HepG2 (cell line): ENCODE measurements around the gene JAGN1. TPM values are rescaled to one million over a fixed set of nuclear protein-coding genes. Genes with fewer than 3 reads are reported as not detected.

Experiments
- ATAC-seq: fragments of 200-7000 bp; cut with Tn5 transposase; 3 replicates; pipeline ENCODE4 v1.9.1; 2020; ENCODE audit warnings: mild to moderate bottlenecking, moderate library complexity
- BruUV-seq: library from RNA; stranded (reverse); fragments of 400-500 nt; replicated peaks from 2 replicates; lab custom pipeline; 2021; lab: Mats Ljungman, UMichigan
- CTCF ChIA-PET: fragments of 300-600 bp; formaldehyde crosslinking; extraction: SDS; loops from one replicate; lab custom pipeline; 2021; ENCODE audit warnings: low total read pairs, inconsistent platforms, low intra/inter-chr PET ratio; lab: Yijun Ruan, JAX
- POLR2A ChIA-PET: fragments of 350-600 bp; sonication (Branson Sonifier 250); formaldehyde crosslinking; loops from one replicate; lab custom pipeline; 2020; ENCODE audit warnings: antibody characterized with exemption, inconsistent platforms; lab: Yijun Ruan, JAX
- DNase-seq: peaks from one replicate; pipeline ENCODE4 v3.0.0-alpha.2; 2015; ENCODE audit warnings: low spot score
- FAIRE-seq: peaks from 3 replicates; lab custom pipeline; 2011; peaks lifted over from hg19 to GRCh38; lab: Jason Lieb, UNC
- H2AFZ ChIP-seq: one replicate; pipeline ENCODE4 v1.6.1; 2011; ENCODE audit warnings: low read length, inconsistent platforms
- H3K27ac ChIP-seq: fragments of 300-600 bp; 3 replicates; pipeline ENCODE4 v1.8.0; 2011; ENCODE audit warnings: mixed run types, mild to moderate bottlenecking, mixed read lengths, low read length, inconsistent platforms; ENCODE audit not compliant: insufficient read depth; ENCODE audit errors: extremely low read length
- H3K27me3 ChIP-seq, 2 experiments: fragments of 200-600 bp in 1 of 2; 2 replicates in 1 of 2; 3 replicates in 1 of 2; pipeline versions ENCODE4 v1.6.0 to v1.8.0; 2011; ENCODE audit warnings: low read length in 2 of 2, mild to moderate bottlenecking in 2 of 2, moderate library complexity in 2 of 2, inconsistent platforms in 1 of 2; ENCODE audit not compliant: insufficient read depth in 2 of 2, control insufficient read depth in 1 of 2
- H3K36me3 ChIP-seq, 2 experiments: fragments of 200-600 bp in 1 of 2; replicated peaks in 1 of 2; 2 replicates in 1 of 2; 3 replicates in 1 of 2; pipeline versions ENCODE4 v1.5.1 to v1.8.0; 2011; ENCODE audit warnings: low read length in 2 of 2, inconsistent platforms in 1 of 2; ENCODE audit not compliant: insufficient read depth in 2 of 2, control insufficient read depth in 1 of 2
- H3K4me1 ChIP-seq: 2 replicates; pipeline ENCODE4 v1.5.1; 2012; ENCODE audit warnings: low read length, inconsistent platforms; ENCODE audit not compliant: insufficient read depth
- H3K4me2 ChIP-seq: 2 replicates; pipeline ENCODE4 v1.6.0; 2011; ENCODE audit warnings: low read depth, low read length, inconsistent platforms
- H3K4me3 ChIP-seq, 3 experiments: fragments of 200-600 bp in 1 of 3; sonication (generic), shearing (Covaris generic) in 1 of 3; replicated peaks in 1 of 3; 2 replicates each; pipeline ENCODE4 v1.5.1; 2011 to 2016; ENCODE audit warnings: low read length in 3 of 3, inconsistent platforms in 2 of 3, low read depth in 2 of 3, mild to moderate bottlenecking in 2 of 3, control low read depth in 1 of 3, mixed read lengths in 1 of 3; ENCODE audit not compliant: insufficient read depth in 1 of 3
- H3K79me2 ChIP-seq: one replicate; pipeline ENCODE4 v1.6.1; 2011; ENCODE audit warnings: low read length, inconsistent platforms; ENCODE audit not compliant: insufficient read depth
- H3K9ac ChIP-seq: 2 replicates; pipeline ENCODE4 v1.6.0; 2011; ENCODE audit warnings: mild to moderate bottlenecking, low read depth, low read length, inconsistent platforms; ENCODE audit not compliant: insufficient read depth
- H3K9me3 ChIP-seq: 2 replicates; pipeline ENCODE4 v1.5.1; 2012; ENCODE audit warnings: mild to moderate bottlenecking, low read length
- H4K20me1 ChIP-seq: 2 replicates; pipeline ENCODE4 v1.6.0; 2011; ENCODE audit warnings: inconsistent platforms, mild to moderate bottlenecking, low read length, moderate library complexity; ENCODE audit not compliant: insufficient read depth
- AGO2 ChIP-seq: fragments of 200-400 bp; formaldehyde crosslinking; optimal IDR thresholded peaks from 2 replicates; pipeline ENCODE3; 2017; ENCODE audit warnings: mild to moderate bottlenecking, low read depth, low read length, moderate library complexity
- ATAD3A ChIP-seq: sonication (generic); formaldehyde crosslinking; IDR thresholded peaks from 2 replicates; pipeline ENCODE4 v1.4.0; 2020; ENCODE audit warnings: missing genetic modification reagents
- ATF7-NPFF ChIP-seq: sonication (generic); formaldehyde crosslinking; IDR thresholded peaks from 2 replicates; pipeline ENCODE4 v1.8.1; 2023; ENCODE audit warnings: mild to moderate bottlenecking, low read depth, missing genetic modification reagents, moderate library complexity
- CBX2 ChIP-seq, 2 experiments: fragments of 200-600 bp in 1 of 2; sonication (generic); formaldehyde crosslinking in 1 of 2; IDR thresholded peaks; 2 replicates each; pipeline versions ENCODE4 v1.7.0 to v1.8.1; 2018 to 2022; ENCODE audit warnings: low read depth in 2 of 2, low read length in 1 of 2, mild to moderate bottlenecking in 1 of 2, missing genetic modification reagents in 1 of 2
- KDM1A ChIP-seq: IDR thresholded peaks from 2 replicates; pipeline ENCODE4 v1.6.1; 2016; ENCODE audit warnings: missing compliant biosample characterization
- KDM5A ChIP-seq: fragments of 200-600 bp; sonication (generic); IDR thresholded peaks from 2 replicates; pipeline ENCODE4 v1.7.0; 2018; ENCODE audit warnings: antibody characterized with exemption, mild to moderate bottlenecking, low read length, borderline replicate concordance
- NFIB ChIP-seq: sonication (generic); formaldehyde crosslinking; IDR thresholded peaks from 2 replicates; pipeline ENCODE4 v1.9.0; 2021; ENCODE audit warnings: missing genetic modification reagents, mild to moderate bottlenecking, borderline replicate concordance
- NFIC ChIP-seq: IDR thresholded peaks from 2 replicates; pipeline ENCODE4 v1.6.1; 2012; ENCODE audit warnings: mild to moderate bottlenecking, low read length, inconsistent platforms
- TP53 ChIP-seq: sonication (generic); formaldehyde crosslinking; conservative IDR thresholded peaks from 2 replicates; pipeline ENCODE4 v1.4.0; 2020; ENCODE audit warnings: missing genetic modification reagents
- ZBTB37 ChIP-seq: sonication (generic); formaldehyde crosslinking; IDR thresholded peaks from 2 replicates; pipeline ENCODE4 v1.4.0; 2020; ENCODE audit warnings: mild to moderate bottlenecking, missing genetic modification reagents
- ZNF142 ChIP-seq: sonication (generic); formaldehyde crosslinking; IDR thresholded peaks from 2 replicates; pipeline ENCODE4 v1.4.0; 2020; ENCODE audit warnings: missing genetic modification reagents
- ZNF20 ChIP-seq: sonication (generic); formaldehyde crosslinking; IDR thresholded peaks from 2 replicates; pipeline ENCODE4 v1.4.0; 2020; ENCODE audit warnings: mild to moderate bottlenecking, moderate library complexity, missing genetic modification reagents
- ZNF484 ChIP-seq: sonication (generic); formaldehyde crosslinking; IDR thresholded peaks from 2 replicates; pipeline ENCODE4 v1.5.1; 2020; ENCODE audit warnings: mild to moderate bottlenecking, low read depth, missing genetic modification reagents, borderline replicate concordance
- ZNF761 ChIP-seq: sonication (generic); formaldehyde crosslinking; conservative IDR thresholded peaks from 2 replicates; pipeline ENCODE4 v1.4.0; 2020; ENCODE audit warnings: mild to moderate bottlenecking, missing genetic modification reagents
- WGBS: methylation state at CpG from one replicate; pipeline ENCODE4 v1.1.6; 2017; ENCODE audit warnings: low lambda C conversion rate; 5-methylcytosine and 5-hydroxymethylcytosine counted together
- in situ Hi-C: cut with HindIII; loops from 2 replicates; pipeline ENCODE4 v1.10.0; 2017; ENCODE audit warnings: low pct_unique_long_range_greater_than_20kb; ENCODE audit not compliant: extremely low pct_ligation_motif_present
- intact Hi-C: fragments of 100-400 bp; cut with micrococcal nuclease; formaldehyde crosslinking; loops from one replicate; pipeline ENCODE4 v1.10.0; 2022; ENCODE audit not compliant: unreplicated experiment
- polyA plus RNA-seq, 8 experiments: library from polyadenylated mRNA; depleted of rRNA in 3 of 8; stranded (reverse) in 7 of 8; unstranded in 1 of 8; fragments of >200 nt; fragmentation: Illumina TruSeq in 4 of 8; extraction: Trizol in 4 of 8; gene quantifications; 2 replicates each; pipeline versions ENCODE4 v1.2.1 to v1.2.3, GENCODE V29; 2011 to 2016; ENCODE audit warnings: low read depth in 4 of 8, missing spikeins in 1 of 8, mixed read lengths in 1 of 8; ENCODE audit not compliant: insufficient read depth in 1 of 8
- total RNA-seq, 5 experiments: library from RNA; depleted of rRNA; stranded (reverse); fragments of >200 nt; fragmentation: Illumina TruSeq; extraction: Trizol; gene quantifications; 2 replicates each; pipeline ENCODE4 v1.2.3, GENCODE V29; 2016; ENCODE audit warnings: low read depth in 1 of 5
- TF ChIP-seq, protein P1 (sequence below): sonication (generic); formaldehyde crosslinking; IDR thresholded peaks from 2 replicates; pipeline ENCODE4 v1.5.0; 2020; ENCODE audit warnings: missing genetic modification reagents

Gene JAGN1
- total and polyA plus RNA-seq, 2 of the 13 experiments (the other 11 are each of a cell fraction or from before 2014, with no cell fraction given) = 49.9 to 50.9 TPM

DNA sequence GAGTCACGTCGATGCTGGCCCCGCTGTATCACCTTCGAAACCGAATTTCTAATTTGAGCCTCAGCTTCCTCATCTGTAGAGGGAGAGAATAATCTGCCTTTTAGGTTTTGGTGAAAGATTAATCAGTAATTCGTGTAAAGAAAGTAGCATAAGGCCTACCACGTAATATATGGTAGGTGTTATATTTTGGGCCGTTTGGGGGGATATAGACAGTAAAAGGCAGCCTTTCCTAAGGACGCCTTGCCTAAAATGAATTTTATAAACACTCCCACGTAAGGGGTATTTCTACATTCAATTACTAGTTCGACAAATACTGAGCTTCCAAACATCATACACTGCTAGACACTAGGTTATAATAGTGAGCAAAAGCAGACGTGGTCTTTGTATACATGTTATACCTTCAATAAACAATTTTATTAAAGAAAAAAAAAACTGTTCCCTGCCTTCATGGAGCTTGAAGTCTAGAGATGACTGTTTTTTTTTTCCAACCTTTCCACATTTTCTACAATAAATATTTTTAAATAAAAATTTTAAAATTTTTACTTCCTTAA, 737 bp downstream of the JAGN1 start:
- Histone ChIP-seq H3K9ac (peak overlapping the region; percentile 98), H3K27me3 (no peaks in the 10 kb centered on the region; a peak in 1 of 5 replicates), H3K4me2 (peak overlapping the region; percentile 68), H3K36me3 (peaks cover 3 to 9% of the 10 kb centered on the region in 2 experiments; a peak in 4 of 5 replicates), H3K4me1 (peaks cover 57% of the 10 kb centered on the region), H3K9me3 (no peaks in the 10 kb centered on the region), H3K79me2 (peaks cover 26% of the 10 kb centered on the region), H2AFZ (no peak overlapping the region), H3K4me3 (peak overlapping the region; percentile 85 to 99 (median 98)), H4K20me1 (no peaks in the 10 kb centered on the region), H3K27ac (peak overlapping the region; percentile 92)
- ChIA-PET CTCF (no interaction called here), POLR2A (interaction anchor here (0.8 to 3.8 kb wide), 11 partner anchors 11 to 98 kb away, joined by 3 to 36 read pairs (median 6); partner anchors contain the start of genes ARPC4, CIDEC, CRELD1 and IL17RC)
- intact Hi-C loops = no loop called here
- in situ Hi-C loops = no loop called here
- FAIRE-seq (no peak), ATAC-seq (no peak), DNase-seq (no peak)
- BruUV-seq = no TSS peak
- 0% methylated on average over 12 of the region's 12 CpGs for WGBS
- TF ChIP-seq KDM1A = no peak
- TF ChIP-seq ZNF761 (CRISPR knock-in tag) = no peak
- TF ChIP-seq NFIB = no peak
- TF ChIP-seq ZNF484 (CRISPR knock-in tag) = no peak
- TF ChIP-seq KDM5A = peak; percentile 15; the same call in 1 of the 2 replicates
- no peak for TF ChIP-seq ZNF142 (CRISPR knock-in tag)
- no peak for TF ChIP-seq CBX2 (IDR thresholded peaks at IDR 0.05; ENCODE audit: low read depth, low read length)
- no peak for TF ChIP-seq CBX2 (CRISPR knock-in tag; IDR thresholded peaks at IDR 0.05; ENCODE audit: low read depth)
- 0 out of 2 replicates have a peak, but pooled peaks have one; percentile 4 for TF ChIP-seq ZNF20
- no peak for TF ChIP-seq AGO2
- no peak; the same call in 1 of the 2 replicates for TF ChIP-seq ZBTB37 (CRISPR knock-in tag)
- 0 out of 2 replicates have a peak, but pooled peaks have one; percentile 9 for TF ChIP-seq TP53 (CRISPR knock-in tag)
- TF ChIP-seq, protein P1, sequence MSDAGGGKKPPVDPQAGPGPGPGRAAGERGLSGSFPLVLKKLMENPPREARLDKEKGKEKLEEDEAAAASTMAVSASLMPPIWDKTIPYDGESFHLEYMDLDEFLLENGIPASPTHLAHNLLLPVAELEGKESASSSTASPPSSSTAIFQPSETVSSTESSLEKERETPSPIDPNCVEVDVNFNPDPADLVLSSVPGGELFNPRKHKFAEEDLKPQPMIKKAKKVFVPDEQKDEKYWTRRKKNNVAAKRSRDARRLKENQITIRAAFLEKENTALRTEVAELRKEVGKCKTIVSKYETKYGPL = no peak
- no peak for TF ChIP-seq ATAD3A
- TF ChIP-seq ATF7-NPFF (CRISPR knock-in tag) = no peak
- TF ChIP-seq NFIC = peak; percentile 28; the same call in 1 of the 2 replicates
